HEK293T (cell line): ENCODE measurements around the gene PIK3CG.

Experiments used
- CTCF ChIA-PET: fragments of 350-600 bp; formaldehyde crosslinking; extraction: SDS; loops from one replicate; lab custom pipeline; 2021; ENCODE audit warnings: antibody characterized with exemption, inconsistent platforms; lab: Yijun Ruan, JAX
- POLR2A ChIA-PET: fragments of 350-600 bp; formaldehyde crosslinking; extraction: SDS; loops from one replicate; lab custom pipeline; 2020; ENCODE audit warnings: antibody characterized with exemption, inconsistent platforms; lab: Yijun Ruan, JAX
- DNase-seq: peaks from one replicate; pipeline ENCODE4 v3.0.0; 2012; ENCODE audit warnings: mixed read lengths; ENCODE audit errors: extremely low spot score
- ARNT ChIP-seq: fragments of 450-650 bp; IDR thresholded peaks from 2 replicates; pipeline ENCODE4 v1.6.1; 2017; ENCODE audit warnings: mild to moderate bottlenecking
- BHLHE40 ChIP-seq: fragments of 450-650 bp; IDR thresholded peaks from 2 replicates; pipeline ENCODE4 v1.6.1; 2016; ENCODE audit warnings: mild to moderate bottlenecking, moderate library complexity, borderline replicate concordance
- CTBP1 ChIP-seq: fragments of 450-650 bp; IDR thresholded peaks from 2 replicates; pipeline ENCODE4 v1.6.1; 2016; ENCODE audit warnings: borderline replicate concordance
- ELF4 ChIP-seq: fragments of 450-650 bp; IDR thresholded peaks from 2 replicates; pipeline ENCODE4 v1.6.1; 2017; ENCODE audit warnings: antibody characterized with exemption
- FOXA1 ChIP-seq: fragments of 450-650 bp; IDR thresholded peaks from 2 replicates; pipeline ENCODE4 v1.6.1; 2016; ENCODE audit warnings: mild to moderate bottlenecking
- FOXK2 ChIP-seq: fragments of 450-650 bp; IDR thresholded peaks from 2 replicates; pipeline ENCODE4 v1.6.1; 2016; ENCODE audit warnings: mild to moderate bottlenecking
- FOXM1 ChIP-seq: fragments of 450-650 bp; IDR thresholded peaks from 2 replicates; pipeline ENCODE4 v1.6.1; 2017; ENCODE audit warnings: mild to moderate bottlenecking, borderline replicate concordance
- HDGF ChIP-seq: fragments of 450-650 bp; IDR thresholded peaks from 2 replicates; pipeline ENCODE4 v1.6.1; 2017; ENCODE audit warnings: antibody characterized with exemption, borderline replicate concordance
- L3MBTL2 ChIP-seq: fragments of 450-650 bp; conservative IDR thresholded peaks from 2 replicates; pipeline ENCODE4 v1.6.1; 2016; ENCODE audit warnings: mild to moderate bottlenecking
- LEF1 ChIP-seq: fragments of 450-650 bp; IDR thresholded peaks from 2 replicates; pipeline ENCODE4 v1.6.1; 2017; ENCODE audit warnings: mild to moderate bottlenecking, borderline replicate concordance
- NFRKB ChIP-seq: fragments of 450-650 bp; IDR thresholded peaks from 2 replicates; pipeline ENCODE4 v1.6.1; 2016; ENCODE audit warnings: mild to moderate bottlenecking, moderate library complexity
- SP1 ChIP-seq: fragments of 450-650 bp; IDR thresholded peaks from 2 replicates; pipeline ENCODE4 v1.6.1; 2017
- SUZ12 ChIP-seq: fragments of 450-650 bp; IDR thresholded peaks from 2 replicates; pipeline ENCODE4 v1.6.1; 2016; ENCODE audit warnings: mild to moderate bottlenecking
- TARDBP ChIP-seq: fragments of 450-650 bp; IDR thresholded peaks from 2 replicates; pipeline ENCODE4 v1.6.1; 2016
- ZNF384 ChIP-seq: fragments of 450-650 bp; IDR thresholded peaks from 2 replicates; pipeline ENCODE4 v1.6.1; 2016
- TF ChIP-seq, protein P1 (sequence below): fragments of 450-650 bp; IDR thresholded peaks from 2 replicates; pipeline ENCODE4 v1.6.1; 2016

Gene PIK3CG

GRCh38 chr7:106865130-106866041 is at the start of gene PIK3CG:
TSS of gene PIK3CG (plus strand) at chr7:106865282. CDS start at chr7:106867562, 2,280 bp downstream.
- DNase-seq: no peak
- TF ChIP-seq CTBP1 (no peak), L3MBTL2 (no peak), FOXA1 (no peak), ARNT (no peak), ELF4 (no peak), FOXM1 (no peak), NFRKB (no peak), SUZ12 (no peak), ZNF384 (no peak), LEF1 (no peak), HDGF (no peak), BHLHE40 (no peak), TARDBP (no peak), FOXK2 (no peak)
- TF ChIP-seq, protein P1, sequence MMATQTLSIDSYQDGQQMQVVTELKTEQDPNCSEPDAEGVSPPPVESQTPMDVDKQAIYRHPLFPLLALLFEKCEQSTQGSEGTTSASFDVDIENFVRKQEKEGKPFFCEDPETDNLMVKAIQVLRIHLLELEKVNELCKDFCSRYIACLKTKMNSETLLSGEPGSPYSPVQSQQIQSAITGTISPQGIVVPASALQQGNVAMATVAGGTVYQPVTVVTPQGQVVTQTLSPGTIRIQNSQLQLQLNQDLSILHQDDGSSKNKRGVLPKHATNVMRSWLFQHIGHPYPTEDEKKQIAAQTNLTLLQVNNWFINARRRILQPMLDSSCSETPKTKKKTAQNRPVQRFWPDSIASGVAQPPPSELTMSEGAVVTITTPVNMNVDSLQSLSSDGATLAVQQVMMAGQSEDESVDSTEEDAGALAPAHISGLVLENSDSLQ: no peak
- POLR2A ChIA-PET: no interaction called here
- CTCF ChIA-PET: no interaction called here

DNA sequence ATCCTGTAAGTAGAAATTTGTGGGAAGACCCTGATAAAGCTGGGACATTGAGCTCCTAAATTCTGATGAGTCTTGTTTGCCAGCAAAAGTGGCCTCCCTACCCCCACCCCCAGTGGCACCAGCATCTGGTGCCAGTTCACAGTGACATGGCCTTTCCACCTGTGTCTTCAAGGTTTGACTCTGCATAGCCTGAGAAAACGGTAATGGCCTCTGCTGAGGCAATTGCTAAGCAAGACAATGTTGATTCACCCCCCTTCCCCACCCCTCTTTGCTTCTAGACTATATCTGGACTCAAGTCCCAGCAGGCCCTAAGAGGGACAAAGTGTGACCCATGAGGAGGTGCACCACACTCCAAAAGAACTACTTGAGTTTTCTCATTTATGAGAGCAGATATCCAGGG is 48.0 kb upstream of the PIK3CG start:
- TF ChIP-seq, protein P1: no peak
- no peak for TF ChIP-seq HDGF
- no peak for TF ChIP-seq FOXM1
- TF ChIP-seq ELF4: no peak
- TF ChIP-seq NFRKB: no peak
- no peak for TF ChIP-seq L3MBTL2
- TF ChIP-seq SP1: no peak
- TF ChIP-seq BHLHE40: no peak
- no peak for TF ChIP-seq LEF1
- no peak for TF ChIP-seq CTBP1
- no peak for TF ChIP-seq TARDBP
- TF ChIP-seq ZNF384: no peak
- no peak for TF ChIP-seq FOXA1
- no peak for TF ChIP-seq SUZ12
- no peak for TF ChIP-seq ARNT
- no peak for TF ChIP-seq FOXK2
- DNase-seq: no peak
- ChIA-PET POLR2A (no interaction called here), CTCF (no interaction called here)

DNA sequence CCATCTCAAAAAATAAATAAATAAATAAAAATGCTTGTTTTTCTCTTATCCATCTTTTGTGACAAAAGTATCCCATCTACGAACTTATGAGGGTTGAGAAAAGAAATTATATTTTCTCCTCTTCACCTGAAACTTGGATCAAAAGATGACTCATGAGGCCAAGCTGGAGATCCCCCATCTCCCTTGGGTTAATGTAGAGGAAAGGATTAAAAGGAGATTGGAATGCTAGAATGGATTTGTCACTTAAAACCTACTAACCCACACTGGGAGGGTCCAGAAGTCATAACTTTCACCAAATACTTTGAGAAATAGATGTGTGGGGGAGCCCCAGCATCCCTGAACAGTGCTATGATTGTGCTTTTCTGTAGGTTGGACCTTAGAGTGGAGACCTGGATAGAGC is 46.3 kb upstream of the PIK3CG start:
- DNase-seq: no peak
- TF ChIP-seq NFRKB: no peak
- no peak for TF ChIP-seq LEF1
- TF ChIP-seq L3MBTL2: no peak
- no peak for TF ChIP-seq SP1
- no peak for TF ChIP-seq ZNF384
- no peak for TF ChIP-seq ARNT
- TF ChIP-seq HDGF: no peak
- TF ChIP-seq, protein P1: no peak
- no peak for TF ChIP-seq FOXA1
- no peak for TF ChIP-seq CTBP1
- TF ChIP-seq TARDBP: no peak
- TF ChIP-seq ELF4: no peak
- TF ChIP-seq FOXM1: no peak
- no peak for TF ChIP-seq BHLHE40
- ChIA-PET CTCF (no interaction called here), POLR2A (no interaction called here)

- CTCF ChIA-PET: no interaction called here
- no peak for DNase-seq
- TF ChIP-seq ELF4 (no peak), FOXM1 (no peak), CTBP1 (no peak), L3MBTL2 (no peak)
- POLR2A ChIA-PET: no interaction called here
These were observed 45.5 kb upstream of the PIK3CG start for GRCh38 chr7:106819546-106819945.

- ChIA-PET CTCF (no interaction called here), POLR2A (no interaction called here)
- TF ChIP-seq NFRKB: no peak
- no peak for TF ChIP-seq FOXM1
- no peak for TF ChIP-seq FOXK2
- TF ChIP-seq ARNT: no peak
- no peak for TF ChIP-seq CTBP1
- no peak for TF ChIP-seq ZNF384
- TF ChIP-seq SP1: no peak
- no peak for TF ChIP-seq FOXA1
- no peak for TF ChIP-seq ELF4
- TF ChIP-seq HDGF: no peak
- TF ChIP-seq TARDBP: no peak
- no peak for TF ChIP-seq SUZ12
- TF ChIP-seq L3MBTL2: no peak
- TF ChIP-seq, protein P1: no peak
- TF ChIP-seq BHLHE40: no peak
- TF ChIP-seq LEF1: no peak
- DNase-seq: no peak
These were observed 44.5 kb upstream of the PIK3CG start for GRCh38 chr7:106820321-106821217.
